ENCODE results near the gene LANCL2.

LANCL2 gene

DNA sequence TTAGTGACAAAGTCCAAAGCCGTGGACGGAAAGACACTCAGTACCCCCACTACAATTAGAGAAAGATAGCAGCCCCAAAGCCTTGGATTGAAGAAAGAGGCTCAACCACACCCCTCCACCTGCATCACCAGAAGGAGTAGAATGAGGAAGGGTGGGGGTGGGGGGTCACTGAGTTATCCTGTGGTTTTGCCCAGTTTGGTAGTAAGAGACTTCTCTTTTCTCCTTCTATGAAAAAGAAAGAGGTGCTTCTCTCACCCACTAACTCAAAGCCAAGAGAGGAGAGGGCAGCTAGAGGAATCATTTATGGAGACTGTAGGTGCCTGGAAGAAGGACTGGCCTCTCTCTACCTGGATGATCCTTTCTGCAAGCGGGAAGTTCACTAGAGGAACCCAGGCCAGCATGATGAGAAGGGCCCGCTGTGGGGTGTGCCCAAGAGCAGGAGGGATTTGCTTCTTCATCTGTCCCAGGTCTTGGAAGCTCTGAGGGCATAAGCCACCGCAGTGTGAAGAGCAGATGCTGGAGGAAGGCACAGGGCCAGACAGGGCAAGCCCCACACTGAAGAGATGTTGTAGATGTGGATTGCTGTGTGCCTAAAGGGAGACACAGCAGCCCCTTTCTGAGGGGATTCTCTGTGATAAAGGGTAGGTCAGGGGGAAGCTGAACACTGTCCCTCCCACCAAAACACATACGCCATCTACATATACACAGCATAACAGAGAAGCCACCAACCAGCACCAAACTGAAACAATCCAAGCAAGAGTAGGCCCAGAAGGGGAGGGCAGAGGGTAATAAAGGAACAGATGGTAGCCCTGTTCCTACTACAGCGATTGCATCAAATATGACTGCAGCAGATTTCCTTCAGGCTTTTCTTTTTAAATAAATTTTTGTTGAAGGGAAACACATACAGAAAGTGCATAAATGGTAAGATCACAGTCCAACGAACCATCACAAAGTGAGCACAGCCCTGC is 25.8 kb upstream of the LANCL2 start:
- TF ChIP-seq, protein P1, sequence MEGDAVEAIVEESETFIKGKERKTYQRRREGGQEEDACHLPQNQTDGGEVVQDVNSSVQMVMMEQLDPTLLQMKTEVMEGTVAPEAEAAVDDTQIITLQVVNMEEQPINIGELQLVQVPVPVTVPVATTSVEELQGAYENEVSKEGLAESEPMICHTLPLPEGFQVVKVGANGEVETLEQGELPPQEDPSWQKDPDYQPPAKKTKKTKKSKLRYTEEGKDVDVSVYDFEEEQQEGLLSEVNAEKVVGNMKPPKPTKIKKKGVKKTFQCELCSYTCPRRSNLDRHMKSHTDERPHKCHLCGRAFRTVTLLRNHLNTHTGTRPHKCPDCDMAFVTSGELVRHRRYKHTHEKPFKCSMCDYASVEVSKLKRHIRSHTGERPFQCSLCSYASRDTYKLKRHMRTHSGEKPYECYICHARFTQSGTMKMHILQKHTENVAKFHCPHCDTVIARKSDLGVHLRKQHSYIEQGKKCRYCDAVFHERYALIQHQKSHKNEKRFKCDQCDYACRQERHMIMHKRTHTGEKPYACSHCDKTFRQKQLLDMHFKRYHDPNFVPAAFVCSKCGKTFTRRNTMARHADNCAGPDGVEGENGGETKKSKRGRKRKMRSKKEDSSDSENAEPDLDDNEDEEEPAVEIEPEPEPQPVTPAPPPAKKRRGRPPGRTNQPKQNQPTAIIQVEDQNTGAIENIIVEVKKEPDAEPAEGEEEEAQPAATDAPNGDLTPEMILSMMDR (IDR thresholded peaks at IDR 0.05): no peak
- Histone ChIP-seq H3K27ac (no peak overlapping the region), H3K4me3 (no peak overlapping the region)
- no peak for DNase-seq (ENCODE audit: low spot score)

DNA sequence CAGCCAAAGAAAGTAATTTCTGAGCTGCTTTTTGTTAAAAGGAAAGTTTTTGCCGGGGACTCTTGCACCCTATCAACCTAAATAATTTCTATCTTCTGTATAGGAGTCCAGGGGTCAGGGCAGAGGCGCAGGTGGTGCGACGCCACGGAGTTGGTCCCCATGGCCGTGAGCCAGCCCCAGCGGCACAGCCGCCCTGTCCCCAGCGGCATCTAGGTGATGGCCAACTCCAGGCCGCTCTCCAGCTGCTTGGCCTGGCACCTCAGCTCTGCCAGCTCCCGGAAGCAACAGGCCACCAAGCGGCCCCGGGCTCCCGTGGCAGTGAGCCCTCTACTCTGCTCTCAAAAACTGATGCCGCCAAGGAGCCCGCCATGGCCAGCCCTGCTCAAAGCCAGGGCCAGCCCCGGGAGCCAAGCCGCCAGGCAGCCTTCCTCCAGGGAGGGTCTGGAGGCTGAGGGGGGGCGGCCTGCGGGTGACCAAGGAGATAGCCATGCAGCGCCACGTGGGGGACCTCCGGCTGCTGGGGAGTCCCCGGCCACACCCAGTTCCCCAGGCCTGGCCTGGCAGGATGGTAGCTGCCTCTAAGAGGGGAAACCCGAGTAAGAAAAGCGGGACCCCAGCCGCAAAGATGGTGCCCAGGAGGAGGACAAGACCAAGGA is 22.8 kb upstream of the LANCL2 start:
- DNase-seq (ENCODE audit: low spot score): no peak
- no peak overlapping the region for H3K4me3 ChIP-seq
- H3K27ac ChIP-seq: no peak overlapping the region
- TF ChIP-seq, protein P1 (IDR thresholded peaks at IDR 0.05): no peak

DNA sequence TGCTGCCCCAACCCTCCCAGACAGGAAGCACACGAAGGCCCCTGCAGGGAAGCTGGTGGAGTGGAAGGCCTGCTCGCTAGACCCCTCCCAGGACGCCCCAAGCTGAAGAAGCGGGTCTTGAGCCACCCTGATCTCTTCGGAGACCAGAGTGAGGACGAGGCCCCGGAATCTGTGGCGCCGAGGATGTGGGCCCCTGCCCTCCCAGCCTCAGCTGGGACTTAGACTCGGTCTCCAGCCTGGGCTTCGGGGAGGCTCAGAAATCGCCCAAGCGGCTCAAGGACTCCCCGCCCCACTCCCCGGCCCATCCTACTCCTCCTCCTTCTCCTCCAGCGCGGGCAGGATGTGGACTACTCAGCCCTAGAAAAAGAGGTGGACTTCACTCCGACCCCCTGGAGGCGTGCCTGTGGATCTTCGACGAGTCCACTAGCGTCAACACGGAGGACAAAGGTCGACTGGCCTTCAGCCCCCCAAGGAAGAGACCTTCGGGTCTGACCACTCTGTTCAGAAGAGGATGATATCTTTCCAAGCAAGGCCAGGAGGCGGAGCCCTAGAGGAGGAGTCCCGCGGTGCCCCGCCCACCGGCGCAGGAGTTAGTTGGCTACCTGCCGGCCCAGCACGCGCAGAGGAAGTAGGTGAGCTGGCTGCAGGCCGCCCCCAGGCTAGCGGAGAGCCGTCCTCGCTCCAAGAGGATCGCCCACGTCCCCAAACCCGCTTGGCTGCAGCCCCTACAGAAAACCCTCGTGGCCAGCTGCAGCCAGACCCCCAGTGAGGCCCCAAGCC is 21.9 kb upstream of the LANCL2 start:
- Histone ChIP-seq H3K4me3 (no peak overlapping the region), H3K27ac (no peak overlapping the region)
- no peak for DNase-seq (ENCODE audit: low spot score)
- TF ChIP-seq, protein P1 (IDR thresholded peaks at IDR 0.05): no peak

DNA sequence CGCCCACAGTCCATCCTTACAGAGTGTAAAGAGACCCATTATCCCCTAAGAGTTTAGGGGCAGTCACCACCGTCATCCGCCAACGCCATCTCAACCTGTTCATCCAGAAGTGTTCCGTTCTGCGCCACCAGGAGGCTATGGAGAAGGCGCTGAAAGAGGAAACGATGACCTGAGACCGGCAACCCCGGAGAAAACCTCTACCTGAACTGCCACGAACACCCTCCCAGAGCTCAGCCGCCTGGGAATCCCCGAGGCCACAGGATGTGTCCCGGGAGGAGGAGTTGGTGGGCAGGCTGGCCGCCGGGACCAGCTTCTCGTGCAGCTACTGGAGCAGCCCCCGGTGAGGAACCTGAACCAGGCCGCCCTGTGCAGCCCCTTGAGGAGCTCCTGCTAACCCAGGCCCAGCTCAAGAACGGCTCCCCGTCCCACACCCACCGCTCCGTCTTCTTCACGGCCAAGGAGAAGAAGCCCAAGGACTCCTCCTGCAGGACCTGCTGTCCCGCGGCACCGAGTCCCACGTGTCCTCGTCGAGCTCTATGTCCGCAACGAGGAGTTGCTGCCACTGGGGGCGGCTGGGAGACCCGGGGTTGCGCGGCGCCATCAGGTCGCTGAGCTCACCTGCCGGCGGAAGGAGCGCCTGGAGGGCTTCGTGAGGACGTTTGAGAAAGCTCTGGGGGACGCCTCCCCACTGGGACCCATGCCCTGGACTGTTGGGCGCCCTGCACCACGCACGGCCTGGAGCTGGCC is 21.1 kb upstream of the LANCL2 start:
- H3K4me3 ChIP-seq: no peak overlapping the region
- no peak overlapping the region for H3K27ac ChIP-seq
- no peak for DNase-seq (ENCODE audit: low spot score)
- TF ChIP-seq, protein P1 (IDR thresholded peaks at IDR 0.05): no peak

DNA sequence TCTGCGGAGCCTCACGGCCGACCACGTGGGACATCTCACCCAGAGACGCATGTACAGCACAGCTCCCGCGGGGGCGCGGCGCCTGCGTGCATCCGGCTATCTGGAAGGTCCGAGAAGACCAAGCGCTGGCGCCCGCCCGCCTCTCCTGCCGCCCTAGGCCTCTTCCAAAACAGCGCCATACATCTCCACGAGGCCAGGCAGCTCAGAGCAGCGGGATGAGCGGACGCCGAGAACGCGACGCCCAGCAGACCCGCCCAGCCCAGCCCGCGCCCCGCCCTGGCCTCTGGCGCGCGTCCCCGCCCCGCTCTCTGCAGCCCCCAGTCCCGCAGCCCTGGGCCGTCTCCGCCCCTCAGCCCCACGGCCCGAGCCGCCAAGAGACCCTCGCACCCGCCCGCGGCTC is 20.3 kb upstream of the LANCL2 start:
- Histone ChIP-seq H3K27ac (no peak overlapping the region), H3K4me3 (peak overlapping the region; percentile 25)
- DNase-seq (ENCODE audit: low spot score): no peak
- TF ChIP-seq, protein P1 (IDR thresholded peaks at IDR 0.05): no peak

DNA sequence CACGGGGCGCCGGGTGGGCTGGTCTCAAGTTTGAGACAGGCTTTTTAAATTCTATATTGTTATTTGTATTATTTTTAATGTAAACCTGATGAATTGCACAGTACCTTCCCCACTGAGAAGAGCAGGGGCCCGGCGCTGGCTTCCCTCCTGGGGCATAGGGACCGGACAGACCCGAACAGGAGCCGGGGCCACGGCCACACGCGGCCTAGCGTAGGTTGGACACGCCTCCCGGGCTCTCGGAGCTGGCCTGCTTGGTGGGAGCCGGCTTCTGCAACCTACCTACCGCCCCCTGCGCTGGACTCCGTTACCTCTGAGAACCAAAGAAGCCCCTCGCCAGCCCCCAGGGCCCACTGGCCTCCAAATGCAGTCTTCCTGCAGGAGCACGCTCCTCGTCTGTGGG is 19.8 kb upstream of the LANCL2 start:
- H3K4me3 ChIP-seq: no peak overlapping the region
- TF ChIP-seq, protein P1 (IDR thresholded peaks at IDR 0.05): no peak
- no peak overlapping the region for H3K27ac ChIP-seq
- no peak for DNase-seq (ENCODE audit: low spot score)

Measured in coronary artery (tissue), 2 donors.